Stimulated activated CD4-positive, alpha-beta T cell treated with anti-CD3 and anti-CD28 coated beads, Interleukin-1b, Interleukin-23, amount 100 ng/mL, for 1 hour (primary cell): ENCODE results near the gene SNCAIP.

Source experiments
- DNase-seq, 2 donors: peaks; one replicate each; pipeline ENCODE4 v3.0.0-alpha.2; 2020; ENCODE audit warnings: low read depth in 2 of 2

The SNCAIP gene

DNA sequence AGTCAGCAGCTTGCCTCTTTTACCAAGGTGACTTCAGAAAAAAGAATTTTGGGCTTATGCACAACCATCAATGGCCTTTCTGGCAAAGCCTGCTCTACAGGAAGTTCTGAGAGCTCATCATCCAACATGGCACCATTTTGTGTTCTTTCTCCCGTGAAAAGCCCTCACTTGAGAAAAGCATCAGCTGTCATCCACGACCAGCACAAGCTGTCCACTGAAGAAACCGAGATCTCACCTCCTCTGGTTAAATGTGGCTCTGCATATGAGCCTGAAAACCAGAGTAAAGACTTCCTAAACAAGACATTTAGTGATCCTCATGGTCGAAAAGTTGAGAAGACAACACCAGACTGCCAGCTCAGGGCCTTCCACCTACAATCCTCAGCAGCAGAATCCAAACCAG is 111.2 kb downstream of the SNCAIP start:
- DNase-seq = no peak

DNA sequence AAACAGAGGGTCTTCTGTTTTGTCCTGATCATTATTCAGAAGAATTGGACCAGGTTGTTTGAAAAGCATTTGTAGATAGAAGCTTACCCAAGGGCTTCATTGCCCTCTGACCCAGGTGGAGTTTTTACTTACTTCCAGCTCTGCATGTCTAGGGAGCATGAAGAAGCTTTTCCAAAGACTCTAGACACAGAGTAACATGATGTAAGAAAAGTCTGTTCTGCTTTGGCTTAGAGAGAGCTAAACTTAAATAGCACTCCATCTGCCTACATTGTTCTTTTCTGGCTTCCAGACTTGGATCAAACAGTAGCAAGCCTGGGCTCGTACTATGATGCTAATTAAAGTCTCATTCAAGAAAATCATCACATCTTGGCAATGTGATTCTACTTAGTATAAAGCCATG is 112.1 kb downstream of the SNCAIP start:
- DNase-seq = no peak

DNA sequence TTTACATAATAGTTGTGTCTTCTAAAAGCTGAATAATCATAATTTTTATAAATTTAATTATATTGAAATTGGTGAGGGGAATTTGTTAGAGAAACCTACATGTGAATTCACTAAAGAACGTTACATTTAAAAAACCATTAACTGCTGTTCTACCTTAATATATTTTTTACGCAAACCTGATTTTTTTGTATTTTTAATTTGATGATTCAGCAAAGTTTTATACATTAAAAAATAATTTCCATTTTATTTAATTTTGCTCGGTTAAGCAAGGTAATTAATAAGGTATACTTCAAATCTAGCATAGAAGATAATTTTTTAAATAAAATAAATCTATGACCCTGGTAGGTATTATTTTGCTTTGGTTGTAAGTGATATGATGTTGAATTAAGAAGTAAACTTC is 114.3 kb downstream of the SNCAIP start:
- DNase-seq = no peak

DNA sequence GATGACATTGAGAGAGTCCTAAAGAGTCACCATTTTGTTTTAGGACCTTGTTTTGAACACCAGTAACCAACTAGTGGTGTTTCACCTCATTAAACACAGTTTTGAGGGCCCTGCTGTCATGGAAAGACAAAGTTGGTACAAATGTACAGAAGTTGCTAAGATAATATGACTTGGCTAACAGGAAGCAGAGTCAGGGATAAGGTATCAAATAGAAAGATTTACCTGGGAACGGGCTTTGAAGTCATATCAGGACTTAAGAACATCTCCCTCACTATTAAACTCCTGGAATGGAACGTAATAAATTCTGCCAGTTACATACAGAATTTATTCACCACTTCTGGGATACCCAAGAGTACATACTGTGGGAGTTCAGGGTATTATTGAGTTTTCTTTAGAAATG is 115.6 kb downstream of the SNCAIP start:
- no peak for DNase-seq

DNA sequence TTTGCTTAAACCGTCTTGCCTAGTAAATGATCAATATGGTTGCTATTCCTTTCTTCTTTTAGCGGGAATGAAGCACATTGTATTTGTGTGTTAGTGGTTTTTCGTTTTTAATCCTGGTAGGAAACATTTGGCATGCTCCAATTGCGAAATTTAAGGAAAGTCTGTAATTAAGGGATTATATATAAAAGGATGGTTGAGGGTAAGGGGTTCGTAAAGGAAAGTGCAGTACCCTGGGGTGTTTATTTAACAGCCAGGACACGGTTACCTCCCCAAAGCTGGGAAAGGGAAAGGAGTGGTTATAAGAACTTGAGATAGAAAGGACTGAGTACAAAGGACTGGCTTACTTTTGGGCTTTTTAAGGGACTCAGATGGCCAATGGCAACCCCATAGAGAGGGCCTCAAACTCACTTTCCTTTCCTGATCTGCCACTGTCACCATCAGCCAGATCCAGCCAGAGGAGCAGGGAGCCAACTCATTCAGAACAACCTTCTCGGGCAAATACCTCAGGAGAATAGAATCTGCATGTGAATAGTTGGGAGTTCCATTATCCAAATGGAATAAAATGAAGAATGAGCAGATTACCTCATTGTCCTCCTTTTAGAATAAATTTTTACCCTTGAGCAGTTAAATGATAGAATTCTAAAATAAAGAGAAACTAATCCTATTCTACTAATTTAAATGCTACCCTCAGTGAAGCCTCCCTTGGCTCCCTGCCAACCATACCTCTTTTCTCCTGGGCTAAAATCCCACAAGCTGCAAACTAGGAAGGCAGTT is 117.7 kb downstream of the SNCAIP start:
- DNase-seq = no peak

DNA sequence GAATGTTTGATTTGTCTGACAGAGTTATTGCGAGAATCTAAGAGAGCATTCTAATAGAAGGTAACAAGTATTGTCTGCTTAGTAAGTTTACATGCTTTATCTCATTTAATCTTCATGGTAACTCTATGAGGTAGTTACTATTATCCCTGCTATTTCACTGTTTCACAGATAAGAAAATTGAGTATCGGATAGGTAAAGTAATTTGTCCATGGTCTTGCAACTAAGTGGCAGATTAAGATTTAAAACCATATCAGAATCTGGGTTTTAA is 118.2 kb downstream of the SNCAIP start:
- no peak for DNase-seq

DNA sequence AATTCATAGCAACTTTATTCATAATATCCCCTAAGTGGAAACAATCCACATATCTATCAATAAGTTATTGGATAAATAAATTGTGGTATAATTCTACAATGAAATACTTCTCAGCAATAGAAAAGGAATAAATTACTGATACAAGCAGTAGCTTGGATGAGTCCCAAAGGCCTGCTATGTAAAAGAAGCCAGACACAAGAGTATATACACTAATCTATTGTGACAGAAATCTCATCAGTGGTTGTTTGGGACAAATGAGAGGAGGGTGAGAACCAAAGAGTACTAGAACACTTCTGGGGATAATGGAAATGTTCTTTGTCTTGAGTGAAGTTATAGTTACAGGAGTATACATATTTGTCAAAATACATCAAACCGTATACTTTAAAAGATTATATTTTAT is 119.3 kb downstream of the SNCAIP start:
- no peak for DNase-seq

DNA sequence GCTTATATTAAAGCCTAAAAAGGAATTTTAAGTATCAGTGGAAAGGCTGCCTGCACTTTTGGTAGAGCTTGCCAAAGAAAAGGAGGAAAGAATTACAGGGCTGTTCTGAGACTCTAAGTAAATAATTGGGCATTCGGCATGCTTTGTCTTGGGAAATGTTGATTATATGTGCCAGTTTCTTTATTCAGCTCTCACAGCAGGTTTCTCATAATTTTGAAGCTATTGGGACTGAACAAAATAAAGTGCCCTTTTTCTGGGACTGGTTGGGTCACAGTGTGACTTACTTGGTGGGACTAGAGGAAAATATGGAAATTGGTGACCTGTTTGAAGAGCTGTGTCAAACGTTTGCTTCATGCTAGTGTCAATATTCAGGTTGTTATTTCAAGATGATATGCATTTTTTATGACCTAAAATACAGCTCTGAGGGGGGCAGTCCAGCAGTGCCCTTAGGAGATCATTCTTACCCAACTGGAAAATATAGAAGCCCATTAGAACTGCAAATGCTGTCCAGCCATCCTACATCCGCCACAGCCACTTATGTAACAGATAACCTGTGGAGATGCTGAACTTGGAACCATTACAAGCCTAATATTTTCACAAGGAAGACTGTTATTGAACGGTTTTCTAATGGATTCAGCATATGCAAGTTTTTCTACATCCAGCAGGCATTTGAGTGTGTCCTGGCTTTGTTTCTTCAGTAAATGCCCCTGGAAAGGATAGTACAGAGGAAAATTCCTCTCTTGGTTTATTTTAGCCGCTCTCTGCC is 122.4 kb downstream of the SNCAIP start:
- DNase-seq = no peak

DNA sequence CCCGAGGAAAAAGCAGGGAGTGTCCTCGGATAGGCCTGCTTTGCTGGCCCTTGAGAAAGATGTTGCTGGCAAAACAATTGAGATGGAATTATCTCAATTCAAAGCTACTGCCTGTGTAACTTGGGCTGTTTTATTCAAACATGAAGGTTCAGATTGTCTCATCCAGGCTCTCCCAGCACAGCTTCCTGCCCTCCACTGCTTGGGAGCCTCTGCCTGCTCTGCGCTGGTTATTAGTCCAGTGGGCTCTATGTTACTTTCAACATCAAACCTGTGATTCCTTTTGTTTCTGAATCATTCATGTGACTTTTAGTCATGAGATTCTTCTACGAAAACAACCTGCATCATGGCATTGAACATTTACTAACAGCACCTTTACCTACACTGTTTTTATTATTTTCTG is 123.2 kb downstream of the SNCAIP start:
- no peak for DNase-seq

DNA sequence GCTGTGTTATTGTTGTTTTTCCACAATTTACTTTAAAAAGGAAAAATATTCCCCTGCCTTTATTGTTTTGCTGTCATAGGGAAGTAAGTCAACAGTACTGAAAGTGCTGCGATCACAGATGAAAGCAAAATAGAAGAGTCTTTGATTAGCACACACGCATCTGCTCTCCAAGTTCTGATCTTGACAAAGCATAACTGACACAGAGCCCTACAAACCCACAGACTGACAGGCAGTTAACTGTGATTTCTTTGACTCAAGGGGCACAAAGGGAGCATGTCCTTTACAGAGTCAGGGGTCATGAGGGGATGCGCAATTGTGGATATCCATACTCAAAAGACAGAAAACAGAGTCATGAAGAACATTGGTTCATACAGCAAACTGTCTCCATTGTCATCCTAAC is 123.7 kb downstream of the SNCAIP start:
- no peak for DNase-seq

DNA sequence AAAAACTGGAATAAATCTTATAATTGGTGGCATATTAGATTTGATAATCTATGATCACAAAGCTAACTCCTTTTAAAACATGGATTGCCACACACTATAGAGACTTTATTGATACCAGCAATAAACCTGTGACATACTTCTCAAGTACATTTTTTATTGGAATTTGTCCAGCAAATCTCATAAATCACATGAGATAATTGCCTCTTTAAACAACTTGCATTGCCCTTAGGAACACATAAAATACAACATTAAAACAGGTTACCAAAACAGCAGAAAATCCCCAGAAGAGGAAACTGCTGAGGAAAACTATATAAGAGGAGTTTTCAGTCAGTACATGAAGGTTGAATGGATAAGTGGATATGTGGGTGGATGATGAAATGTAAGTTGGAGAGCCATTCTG is 124.6 kb downstream of the SNCAIP start:
- DNase-seq = no peak

DNA sequence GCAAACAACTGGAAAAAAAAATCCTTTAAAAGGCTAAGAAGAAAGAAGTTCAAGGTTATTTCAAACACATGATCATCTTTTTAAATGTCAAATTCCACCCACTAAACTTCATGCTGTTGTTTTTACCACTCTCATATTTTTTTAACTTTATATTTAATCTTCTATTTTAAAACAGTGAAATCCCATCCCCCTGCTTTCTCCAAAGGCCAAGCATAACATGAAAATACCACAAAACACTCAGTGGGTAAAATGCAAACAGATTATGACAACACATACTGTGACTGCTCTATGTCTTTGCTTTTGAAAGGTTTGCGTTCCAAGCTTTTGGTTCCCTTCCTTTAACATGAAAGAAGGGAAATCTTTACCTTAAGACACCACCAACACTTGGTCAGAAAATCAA is 127.6 kb downstream of the SNCAIP start:
- DNase-seq = no peak

DNA sequence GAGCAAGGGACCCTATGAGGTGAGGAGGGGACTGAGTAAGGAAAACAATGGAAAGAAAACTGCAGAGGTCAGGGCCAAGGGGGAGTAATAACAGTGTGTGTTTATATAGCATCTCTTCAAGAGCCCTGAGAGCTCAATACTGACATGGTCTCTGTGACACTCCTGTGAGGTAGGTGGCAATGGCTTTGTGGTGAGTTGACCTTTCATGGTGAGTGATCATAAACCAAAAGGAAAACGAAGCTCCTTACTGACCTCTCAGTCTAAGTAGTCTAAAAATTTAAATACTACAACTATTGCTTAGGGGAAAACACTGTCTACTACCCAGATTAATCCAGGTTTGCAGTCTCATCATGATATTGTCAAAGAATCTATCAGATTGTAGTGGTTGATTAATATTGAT is 130.9 kb downstream of the SNCAIP start:
- no peak for DNase-seq

DNA sequence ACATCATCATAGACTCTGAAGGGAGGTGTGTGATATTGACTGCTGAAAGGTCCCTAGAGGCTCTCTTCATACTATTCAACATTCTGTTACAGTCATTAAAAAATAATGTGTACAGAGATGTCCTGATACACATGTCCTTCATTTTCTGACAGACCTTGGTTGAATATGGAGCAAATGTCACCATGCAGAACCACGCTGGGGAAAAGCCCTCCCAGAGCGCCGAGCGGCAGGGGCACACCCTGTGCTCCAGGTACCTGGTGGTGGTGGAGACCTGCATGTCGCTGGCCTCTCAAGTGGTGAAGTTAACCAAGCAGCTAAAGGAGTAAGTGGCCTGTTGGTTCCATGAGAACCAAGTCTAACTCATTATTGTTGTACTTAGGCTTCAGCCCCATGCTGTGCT is 132.4 kb downstream of the SNCAIP start:
- no peak for DNase-seq

DNA sequence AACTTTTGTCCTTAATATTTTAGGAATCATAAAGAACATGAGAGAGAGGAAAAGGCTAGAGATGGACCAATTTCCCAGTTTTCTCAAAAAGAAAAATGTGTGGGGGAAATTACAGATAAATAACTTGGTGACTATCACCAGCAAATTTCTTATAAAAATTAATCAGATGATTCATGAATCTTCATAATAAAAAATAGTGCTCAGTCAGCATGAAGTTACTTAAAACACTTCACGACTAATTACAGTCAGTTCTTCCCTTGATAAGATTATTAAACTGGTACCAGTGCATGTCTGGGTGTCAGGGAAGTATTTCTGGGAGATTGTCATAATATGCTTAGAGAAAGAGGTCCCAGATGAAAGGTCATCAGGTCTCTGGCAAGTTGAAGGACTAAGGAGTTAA is 133.0 kb downstream of the SNCAIP start:
- DNase-seq = no peak

DNA sequence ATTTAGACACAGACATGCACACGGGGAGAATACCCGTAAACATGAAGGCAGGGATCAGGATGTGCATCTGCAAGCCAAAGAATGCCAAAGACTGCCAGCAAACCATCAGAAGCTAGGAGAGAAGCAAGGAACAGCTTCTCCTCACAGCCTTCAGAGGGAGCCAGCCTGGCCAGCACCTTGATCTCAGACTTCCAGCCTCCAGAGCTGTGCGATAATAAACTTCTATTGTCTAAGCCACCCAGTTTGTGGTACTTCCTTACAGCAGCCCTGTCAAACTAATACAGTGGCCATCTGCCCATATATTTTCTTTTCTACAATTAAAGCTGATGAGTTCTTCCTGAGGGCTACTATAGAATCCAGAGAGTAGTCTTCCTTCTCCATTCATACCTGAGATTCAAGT is 135.0 kb downstream of the SNCAIP start:
- no peak for DNase-seq

DNA sequence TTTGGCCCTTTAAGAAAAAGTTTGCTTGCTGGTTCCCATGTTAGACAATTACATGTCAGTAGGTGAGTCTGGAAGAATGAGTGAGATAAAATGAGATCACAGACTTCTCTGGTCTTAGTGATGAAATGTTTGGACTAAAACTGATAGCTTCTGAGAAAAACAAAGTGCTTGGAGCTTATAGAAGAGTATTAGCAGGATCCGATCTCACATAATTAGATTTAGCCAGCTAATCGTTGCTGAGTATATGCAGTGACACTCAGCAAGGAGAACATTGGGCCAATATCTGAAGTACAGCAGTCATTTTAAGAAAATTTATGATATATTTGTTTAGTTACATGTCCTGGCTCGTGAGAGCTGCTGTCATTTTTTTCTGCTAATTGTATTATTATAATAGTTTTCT is 135.8 kb downstream of the SNCAIP start:
- no peak for DNase-seq

DNA sequence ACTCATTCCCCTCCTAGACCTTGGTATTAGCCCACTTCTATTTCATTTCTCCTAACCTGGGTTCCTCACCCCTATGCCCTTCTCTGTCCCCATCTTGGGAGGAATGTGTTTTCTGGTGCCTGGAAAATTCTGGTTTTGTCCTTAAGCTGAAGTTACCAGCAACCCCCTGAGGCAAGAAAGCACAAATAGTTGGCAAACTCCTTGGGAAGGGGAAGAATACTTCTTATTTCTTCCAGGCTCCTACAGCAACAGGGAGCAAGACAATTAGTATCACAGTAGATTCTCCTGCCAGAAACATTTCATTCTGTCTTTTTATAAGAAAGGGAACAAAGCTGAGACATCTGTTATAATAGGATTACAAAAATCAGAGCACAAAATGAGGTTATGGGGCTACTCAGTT is 142.5 kb downstream of the SNCAIP start:
- no peak for DNase-seq

DNA sequence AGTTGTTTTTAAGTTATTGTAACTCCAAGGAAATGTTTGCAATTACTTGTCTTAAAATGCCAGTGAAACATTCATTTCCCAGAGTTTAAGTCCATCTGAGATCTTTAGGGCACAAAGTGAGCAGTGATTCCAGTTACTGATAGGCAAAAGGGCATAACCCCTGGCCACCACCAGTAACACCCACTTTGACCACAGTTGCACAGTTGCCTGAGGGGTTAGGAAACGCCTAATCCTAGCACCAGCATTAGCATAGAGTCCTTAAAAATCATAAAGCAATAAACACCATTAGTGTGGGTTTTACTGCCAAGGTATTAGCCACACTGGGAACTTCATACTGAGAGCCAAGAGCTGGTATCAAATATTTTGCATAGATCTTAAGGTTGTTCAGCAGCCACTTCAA is 143.9 kb downstream of the SNCAIP start:
- DNase-seq = no peak

DNA sequence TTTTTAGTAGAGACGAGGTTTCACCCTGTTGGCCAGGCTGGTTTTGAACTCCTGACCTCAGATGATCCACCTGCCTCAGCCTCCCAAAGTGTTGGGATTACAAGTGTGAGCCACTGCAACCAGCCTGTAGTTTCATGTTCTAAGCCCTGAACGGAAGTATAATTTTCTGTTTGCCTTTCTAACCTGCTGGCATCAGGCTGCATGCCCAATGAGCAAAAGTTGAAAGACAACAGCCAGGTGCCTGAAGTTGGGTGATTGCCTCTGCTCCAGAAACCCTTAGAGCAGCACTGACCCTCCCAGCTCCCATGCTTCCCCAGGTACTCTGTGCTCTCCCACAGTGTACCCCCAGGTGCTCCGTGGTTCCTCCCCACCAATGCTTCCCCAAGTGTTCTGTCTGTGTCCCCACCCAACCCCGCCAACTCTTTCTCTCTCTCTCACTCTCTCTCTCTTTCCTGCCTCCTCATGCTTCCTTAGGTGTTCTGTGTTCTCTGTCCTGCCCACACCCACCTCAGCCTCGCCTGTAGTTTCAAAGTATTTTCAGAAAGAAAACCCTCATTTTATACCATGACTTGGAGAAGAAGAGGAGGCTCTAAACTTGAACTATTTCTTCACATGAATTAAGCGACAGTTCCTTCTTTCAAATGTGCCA is 145.3 kb downstream of the SNCAIP start:
- no peak for DNase-seq

DNA sequence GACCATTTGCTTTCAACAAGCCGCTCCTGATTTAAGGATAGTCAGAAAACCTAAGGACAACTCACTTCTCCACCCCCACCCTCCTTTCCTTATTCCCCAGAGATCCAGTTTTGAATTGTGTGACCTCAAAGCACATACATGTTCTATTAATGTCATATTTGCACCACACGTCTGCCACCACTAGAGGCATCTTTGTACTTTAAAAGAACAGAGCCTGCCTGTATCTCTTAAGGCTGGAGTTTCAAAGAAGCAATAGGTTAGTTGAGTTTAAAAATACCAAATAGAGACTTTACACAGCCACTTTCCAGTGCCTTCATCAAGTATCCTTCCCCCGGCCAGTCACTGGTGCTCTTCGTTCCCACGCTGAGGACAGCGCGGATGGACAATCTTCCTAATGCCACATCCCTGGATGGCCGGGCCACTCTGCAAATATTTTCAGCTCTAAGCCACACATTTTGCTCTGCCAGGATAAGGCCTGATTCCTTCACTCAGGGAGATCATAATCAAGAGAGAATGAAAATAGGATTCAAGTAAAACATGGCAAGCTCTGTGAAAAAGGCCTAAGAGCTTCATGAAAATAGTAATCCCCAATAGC is 146.3 kb downstream of the SNCAIP start:
- no peak for DNase-seq

DNA sequence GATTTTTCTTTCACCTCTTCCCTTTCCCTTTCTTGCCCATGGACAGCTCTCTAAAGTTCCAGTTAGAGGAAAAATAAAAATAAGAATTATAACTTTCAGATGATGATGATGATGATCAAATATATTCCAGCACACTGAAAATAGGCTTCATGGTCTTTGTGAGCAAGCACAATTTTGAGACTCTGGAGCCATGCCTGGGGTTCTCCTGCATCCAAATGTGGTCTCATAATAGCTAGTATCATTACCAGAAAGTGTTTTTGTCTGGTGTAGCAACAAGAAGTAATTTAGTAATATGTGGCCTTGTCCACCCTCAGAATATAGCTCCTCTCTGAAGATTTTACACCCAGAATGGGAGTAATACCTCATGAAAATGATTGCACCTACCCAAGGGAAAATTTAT is 150.4 kb downstream of the SNCAIP start:
- no peak for DNase-seq

DNA sequence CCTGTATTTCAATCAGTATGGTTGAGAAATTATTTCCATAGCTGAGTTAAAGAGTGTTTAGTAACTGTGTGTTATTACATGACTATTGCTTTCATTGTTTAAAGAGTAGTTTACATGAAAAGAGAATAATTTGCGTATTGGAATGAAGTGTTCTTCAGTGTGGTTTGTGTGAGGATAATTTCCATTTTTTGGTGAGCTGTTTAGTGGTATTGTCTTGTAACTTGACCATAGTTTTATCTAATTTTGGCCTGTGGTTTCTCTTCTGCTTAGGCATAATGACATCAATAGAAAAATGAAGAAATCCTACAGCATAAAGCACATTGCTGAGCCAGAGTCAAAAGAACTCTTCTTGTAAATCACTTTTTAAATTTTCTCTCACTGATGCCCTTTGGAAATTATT is 151.2 kb downstream of the SNCAIP start:
- DNase-seq = no peak
